Activated gamma-delta T cell (primary cell): Measurements from ENCODE around the gene FAIM2.
"Not testable (repeated sequence)": the region's sequence is repeated elsewhere in the genome, so short reads cannot be mapped to it uniquely, and the experiment has no call there.

Source experiments
- DNase-seq: peaks from one replicate; lab custom pipeline; 2025; lab: John Stamatoyannopoulos, UW

The FAIM2 gene

DNA sequence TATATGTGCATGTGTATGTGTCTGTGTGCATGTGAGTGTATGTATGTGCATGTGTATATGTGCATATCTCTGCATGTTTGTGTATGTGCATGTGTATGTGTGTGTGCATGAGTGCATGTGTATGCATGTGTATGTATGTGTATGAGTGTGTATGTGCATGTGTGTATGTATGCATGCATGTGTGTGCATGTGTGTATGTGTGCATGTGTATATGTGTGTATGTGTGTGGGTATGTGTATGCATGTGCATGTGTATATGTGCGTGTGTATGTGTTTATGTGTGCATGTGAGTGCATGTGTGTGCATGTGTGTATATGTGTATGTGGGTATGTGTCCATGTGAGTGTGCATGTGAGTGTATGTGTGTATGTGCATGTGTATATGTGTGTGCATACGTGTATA lies 24.6 kb downstream of the FAIM2 start:
- not testable (repeated sequence) for DNase-seq

DNA sequence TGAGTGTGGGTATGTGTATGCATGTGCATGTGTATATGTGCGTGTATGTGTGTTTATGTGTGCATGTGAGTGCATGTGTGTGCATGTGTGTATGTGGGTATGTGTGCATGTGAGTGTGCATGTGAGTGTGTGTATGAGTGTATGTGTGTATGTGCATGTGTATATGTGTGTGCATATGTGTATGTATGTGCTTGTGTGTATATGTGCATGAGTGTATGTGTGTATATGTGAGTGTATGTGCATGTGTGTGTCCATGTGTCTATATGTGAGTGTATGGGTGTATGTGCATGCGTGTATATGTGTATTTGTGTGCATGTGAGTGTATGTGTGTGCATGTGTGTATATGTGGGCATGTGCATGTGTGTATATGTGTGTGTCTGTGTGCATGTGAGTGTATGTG lies 25.7 kb downstream of the FAIM2 start:
- no peak for DNase-seq

DNA sequence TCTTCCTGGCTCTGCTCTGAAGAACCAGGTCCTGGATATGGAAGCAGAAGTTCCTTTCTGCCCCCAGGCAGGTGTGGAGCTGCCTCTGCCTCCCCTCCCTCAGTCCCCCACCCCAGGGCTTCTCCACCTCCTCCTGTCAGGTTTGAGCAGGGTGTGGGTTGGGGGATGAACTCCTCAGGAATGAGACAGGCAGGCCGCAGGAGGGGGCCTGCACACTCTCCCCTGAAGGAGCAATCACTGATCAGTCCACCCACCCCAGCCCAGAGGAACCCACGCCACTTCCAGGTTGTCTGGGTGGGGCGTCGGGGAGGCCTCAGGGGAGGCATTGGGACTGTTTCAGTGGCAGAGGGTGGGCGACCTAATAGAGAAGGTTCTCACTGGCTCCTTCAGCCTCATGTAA lies 26.6 kb downstream of the FAIM2 start:
- no peak for DNase-seq

DNA sequence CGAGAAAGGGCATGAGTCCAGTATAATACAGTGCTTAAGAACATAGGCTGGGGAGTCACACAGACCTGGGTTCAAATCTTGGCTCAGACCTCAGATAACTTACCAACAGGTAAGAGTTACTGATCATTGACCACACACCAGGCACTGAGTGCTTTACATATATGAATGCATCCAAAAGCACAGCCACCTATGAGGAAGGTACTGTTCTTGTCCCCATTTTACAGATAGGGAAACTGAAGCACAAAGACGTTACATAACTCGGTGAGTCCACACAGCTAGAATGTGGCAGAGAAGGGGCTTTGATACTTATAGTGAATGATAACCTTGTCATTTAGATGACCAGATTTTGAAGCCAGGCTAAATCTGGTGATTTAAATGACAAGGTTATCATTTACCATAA lies 27.6 kb downstream of the FAIM2 start:
- DNase-seq, result no peak

DNA sequence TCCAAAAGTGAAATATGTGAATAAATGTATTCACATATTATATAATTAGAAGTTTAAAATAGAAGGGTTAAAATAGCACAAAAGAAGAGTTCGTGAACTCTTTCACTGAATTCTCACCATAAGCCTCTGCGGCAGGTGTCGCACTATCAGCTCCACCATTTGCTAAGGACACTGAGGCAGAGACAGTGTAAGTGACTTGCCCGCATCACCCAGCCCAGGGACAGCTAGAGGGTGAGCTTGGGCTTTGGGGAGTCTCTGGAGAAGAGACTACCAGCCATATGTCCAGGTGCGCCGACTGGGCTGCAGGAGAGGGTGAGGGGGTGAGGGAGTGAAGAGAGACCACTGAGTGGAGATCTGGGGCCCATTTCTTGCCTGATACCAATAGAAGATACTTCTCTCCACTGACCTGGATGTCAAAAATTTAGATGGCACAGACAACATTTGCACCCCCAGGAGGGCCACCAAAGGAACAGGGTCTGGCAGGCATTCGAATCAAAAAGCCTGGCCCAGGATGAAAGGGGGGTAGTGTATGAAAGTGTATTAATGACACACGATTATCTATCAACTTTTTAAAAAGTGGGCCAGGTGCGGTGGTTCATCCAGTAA lies 28.5 kb downstream of the FAIM2 start:
- DNase-seq, result no peak

DNA sequence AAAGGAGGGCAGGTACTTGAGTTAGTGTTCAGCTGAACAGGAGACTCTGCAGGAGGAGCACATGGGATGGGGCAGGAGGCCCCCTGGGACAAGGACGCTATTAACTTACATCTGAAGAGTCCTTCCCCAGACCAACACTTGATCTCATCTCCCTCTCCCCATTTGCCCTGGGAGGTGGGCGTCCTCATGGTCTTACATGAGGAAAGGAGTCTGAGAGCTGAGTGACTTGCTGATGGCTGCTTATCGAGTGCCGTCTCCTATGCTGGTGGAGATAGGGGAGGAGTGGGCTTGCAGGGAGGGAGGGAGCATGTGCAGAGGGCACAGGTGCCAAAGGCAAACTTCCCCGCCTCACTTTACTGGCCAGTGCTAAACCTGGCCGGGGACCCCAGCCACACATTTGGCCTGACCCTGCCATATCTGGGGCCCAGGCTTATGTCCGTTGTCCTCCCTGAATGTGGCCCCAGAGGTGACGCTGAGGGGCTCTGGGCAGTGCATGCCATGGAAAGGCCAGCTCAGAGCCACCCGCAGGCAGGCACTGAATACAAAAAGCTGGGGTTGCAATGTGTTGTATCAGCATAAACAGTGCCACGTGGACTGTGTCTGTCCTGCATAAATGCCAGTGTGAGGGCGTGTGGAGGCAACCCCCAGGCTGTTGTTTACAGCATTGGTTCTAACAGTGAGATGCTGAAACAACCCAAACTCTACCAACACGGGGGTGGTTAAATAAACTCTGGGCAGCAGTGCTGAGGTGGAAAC lies 29.4 kb downstream of the FAIM2 start:
- DNase-seq, result no peak

DNA sequence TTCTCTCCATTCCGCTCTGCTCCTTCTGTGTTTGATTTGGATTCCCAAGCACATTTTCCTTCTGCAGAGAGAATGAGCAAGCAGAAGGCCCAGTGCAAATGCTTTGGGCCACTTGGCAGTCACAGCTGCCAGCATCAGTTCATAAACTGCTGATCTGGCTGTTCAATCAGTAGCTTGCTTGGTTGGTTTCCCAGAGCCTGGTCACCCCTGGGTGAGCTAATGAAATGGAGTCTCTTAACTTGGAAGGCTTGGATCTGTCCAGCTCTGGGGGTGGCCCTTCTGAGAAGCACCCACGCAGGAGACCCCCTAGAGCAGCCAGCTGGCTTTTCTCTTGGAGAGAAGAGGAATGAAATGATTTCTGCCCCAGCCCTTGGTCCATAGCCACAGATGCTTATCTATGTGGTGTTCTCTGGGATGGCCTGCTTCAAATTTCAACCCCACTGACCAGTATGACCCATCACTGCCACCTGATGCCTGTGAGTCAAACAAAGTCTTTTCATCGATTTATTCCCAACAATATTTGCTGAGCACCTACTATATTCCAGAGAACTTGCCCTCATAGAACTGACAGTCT lies 30.3 kb downstream of the FAIM2 start:
- no peak for DNase-seq

DNA sequence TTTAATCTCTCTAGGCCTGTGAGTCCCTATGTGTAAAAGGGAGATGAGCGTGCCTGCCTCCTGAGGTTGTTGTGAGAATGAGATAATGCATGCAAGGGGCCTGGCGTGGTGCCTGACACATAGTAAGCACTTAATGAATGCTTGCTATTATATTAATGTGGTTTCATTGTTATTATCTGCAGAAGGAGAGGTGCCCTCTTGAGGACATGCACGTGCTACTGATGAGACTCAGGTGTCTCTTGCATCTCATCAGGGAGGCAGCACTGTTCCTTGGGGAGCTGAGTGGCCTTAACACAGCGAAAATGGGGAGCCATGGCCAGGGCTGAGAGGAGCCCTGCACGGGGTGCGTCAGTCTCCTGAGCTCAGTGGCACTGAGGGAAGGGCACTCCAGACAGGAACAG lies 30.9 kb downstream of the FAIM2 start:
- no peak for DNase-seq

DNA sequence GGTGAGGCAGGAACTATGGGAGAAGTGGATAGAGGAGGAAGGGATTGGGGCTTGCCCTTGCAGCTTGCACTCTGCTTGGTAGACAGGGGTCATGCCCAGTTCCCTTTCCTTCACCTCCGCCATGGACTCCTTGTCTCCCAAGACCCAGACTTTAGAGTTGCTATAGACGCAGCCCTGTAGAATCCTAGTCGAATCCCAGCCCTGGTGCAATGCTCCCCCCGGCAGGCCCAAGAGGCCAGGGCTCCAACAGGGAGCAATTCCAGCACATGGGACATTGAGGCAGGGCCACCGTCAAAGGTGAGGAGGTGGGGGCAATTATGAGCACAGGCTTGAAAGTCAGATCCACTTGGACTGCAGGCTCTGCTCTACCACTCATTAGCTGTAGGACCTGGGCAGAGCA lies 31.3 kb downstream of the FAIM2 start:
- no peak for DNase-seq

DNA sequence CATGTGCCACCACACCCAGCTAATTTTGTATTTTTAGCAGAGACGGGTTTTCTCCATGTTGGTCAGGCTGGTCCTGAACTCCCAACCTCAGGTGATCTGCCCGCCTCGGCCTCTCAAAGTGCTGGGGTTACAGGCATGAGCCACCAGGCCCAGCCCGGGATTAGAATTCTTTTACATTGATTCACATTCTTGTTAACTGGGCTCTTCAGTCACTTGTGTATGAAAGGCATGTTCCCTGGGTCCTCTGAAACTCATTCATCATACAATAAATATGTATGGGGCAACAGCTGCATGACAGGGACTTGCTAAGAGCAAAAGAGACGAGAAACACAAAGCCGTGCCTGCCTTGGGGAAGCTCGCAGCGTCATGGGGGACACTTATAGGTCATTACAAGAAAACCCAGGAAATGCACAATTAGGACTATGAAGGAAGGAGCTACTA lies 31.9 kb downstream of the FAIM2 start:
- not testable (repeated sequence) for DNase-seq

DNA sequence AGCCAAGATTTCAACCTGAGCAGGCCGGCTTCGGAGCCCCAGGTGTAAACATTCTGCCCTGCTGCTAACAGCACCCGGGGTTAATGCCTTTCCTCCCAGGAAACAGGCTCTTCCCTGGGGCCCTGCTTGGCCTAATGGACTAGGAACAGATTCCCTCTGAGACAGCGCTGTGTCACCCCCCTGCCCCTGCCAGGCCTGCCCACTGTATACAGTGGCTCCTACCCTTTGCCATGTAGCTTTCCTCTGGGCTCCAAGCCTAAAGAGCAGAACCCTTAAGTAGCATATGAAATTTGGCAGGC lies 32.5 kb downstream of the FAIM2 start:
- DNase-seq, result no peak

DNA sequence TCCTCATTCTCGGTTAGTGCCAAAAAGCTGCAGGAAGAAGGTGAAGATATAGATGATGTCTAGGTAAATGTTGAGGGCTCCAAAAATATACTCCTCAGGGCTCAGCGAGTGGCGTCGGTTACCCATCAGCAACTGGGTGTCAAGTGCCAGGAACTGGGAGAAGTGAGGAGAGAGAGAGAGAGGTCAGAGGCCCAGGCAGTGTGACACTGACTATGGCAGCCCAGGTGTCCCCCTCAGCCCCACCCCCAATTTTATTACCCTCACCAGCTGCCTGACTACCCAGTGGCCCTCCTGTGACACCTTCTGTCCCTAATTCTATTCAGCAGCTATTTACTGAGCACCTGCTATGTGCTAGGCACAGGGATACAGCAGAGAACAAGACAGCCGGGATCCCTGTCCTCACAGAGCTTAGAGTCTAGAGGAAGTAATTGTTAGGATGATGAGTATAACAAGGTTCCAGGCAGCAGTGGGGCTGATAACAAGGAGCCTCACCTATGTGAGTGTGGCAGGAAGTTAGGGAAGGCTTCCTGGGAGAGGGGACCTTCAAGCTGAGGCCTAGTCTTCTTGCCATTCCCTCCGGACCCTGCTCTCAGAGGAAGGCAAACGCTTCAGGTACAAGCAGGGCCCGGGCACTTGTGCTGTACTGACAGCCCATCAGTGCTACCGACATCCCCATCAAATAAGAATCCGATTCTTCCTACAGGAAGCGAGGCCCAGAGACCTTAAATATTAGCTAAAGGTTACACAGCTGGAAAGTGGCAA lies 33.0 kb downstream of the FAIM2 start:
- DNase-seq, result no peak

DNA sequence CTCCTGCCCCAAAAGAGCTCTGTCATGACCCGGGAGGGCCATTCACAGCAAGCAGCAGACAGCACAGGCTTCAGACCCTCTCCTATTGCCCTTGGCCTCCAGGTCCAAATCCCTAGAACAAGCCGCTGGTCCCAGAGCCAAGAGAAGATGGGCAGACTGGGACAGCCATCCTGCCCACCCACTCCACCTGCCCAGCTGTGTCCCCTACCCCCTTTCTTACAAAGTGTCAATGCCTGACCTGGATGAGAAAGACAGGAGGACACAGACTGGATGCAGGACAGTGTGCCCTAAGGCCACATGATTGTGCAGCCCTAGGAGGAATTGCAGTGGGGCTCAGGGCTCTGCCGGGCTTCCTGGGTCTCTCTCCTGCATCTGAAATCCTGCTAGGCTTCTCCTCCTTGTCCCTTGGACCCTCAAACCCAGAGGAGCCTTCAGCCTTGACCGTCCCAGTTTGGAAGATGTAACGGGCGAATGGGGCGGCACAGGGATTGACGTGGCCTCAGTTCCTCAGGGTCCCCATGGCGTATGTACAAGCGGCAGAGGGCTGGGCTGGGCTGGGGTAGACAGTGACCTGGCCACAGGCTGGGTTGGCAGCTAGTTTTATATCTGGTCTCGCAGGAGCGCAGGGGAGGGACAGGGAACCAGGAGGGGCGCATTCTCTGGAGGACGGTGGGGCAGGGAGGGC lies 33.7 kb downstream of the FAIM2 start:
- no peak for DNase-seq

DNA sequence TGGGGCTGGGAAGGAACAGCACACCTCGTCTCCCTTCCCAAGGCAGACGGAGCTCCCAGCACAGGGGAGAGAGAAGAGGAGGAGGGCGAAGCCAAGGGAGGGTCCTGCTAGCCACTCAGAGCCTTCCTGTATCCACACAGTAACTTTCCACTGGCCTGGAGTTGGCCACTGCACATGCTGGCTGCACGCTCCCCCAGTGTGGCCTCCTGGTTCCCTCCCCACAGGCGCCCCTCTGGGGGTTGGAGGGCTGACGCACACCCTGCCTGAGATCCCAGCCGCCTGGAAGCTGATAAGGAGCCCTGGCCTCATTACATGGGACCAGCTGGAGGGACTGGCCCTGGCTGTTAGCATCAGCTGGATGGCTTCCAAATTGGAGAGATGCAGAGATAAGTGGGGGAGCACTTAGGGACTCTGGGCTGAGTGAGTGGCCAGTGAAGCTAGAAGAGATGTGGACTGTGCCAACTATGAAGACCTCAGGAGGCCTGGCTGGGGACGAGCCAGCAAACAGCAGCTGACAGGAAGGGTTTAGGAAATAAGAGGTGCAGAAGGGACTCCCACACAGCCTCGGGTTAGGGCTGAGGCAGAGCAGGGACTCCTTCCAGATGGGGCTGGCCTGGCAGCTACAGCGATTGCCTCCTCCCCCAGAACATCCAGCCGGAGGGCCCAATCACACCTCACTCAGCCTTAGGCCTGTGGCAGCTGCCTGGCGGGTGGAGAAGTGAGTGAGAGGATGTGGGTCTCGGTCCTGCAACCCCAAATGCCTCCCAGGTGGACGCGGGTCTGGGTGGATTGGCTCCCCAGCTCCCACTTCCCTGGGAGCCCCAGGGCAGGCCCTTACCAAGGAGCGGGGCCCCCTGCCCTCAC lies 34.5 kb downstream of the FAIM2 start:
- no peak for DNase-seq

DNA sequence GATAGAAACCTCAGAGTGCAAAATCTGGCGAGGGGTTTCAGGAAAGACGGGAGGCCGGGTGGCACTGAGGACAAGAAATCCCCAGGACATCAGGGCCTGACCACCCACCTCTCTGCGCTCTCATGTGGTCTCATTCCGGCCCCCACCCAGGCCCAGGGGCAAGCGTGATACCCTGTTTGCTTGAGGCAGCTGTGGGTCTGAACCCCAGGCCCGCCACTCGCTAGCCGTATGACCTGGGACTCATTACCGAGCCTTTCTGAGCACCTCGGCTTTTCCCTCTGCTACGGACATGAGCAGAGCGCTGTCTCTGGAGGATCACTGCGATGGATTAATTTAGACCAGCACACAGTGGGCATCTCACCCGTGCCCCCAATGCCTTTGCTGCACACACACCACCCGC lies 35.3 kb downstream of the FAIM2 start:
- no peak for DNase-seq

DNA sequence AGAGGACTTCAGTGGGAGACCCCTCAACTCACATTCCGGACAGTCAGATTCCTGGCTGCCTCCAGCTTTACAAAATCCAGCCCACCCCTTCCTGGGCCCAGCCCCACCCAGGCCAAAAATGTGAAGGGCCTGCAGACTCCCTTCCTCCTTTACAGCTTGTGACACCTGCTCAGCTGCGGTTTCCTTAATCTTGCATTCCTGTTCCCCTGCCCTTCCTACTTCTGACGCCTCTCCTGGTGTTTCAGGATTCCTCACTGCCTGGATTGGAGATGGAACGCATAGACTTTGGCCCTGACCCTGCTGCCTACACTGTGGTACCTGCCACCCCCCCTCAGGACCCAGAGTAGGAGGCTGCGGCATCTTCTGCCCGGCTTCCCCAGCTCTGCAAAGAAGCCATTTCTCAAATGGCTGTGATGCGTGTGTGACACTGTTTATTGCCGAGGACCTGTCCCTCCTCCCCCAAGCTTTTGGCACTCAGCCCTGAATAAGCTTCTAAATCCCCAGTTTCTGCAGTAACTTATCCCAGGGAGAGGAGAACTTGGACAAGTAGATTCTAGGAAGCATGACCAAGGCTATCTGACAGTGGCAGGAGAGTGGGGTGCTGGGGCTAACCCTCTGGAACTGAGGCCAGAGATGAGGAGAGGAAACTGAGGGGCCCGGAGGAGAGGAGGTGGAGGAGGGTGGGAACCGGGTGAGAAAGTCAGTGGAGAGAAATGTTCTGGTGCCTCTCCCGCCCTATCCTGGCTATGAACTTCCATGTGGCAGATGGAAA lies 35.9 kb downstream of the FAIM2 start:
- no peak for DNase-seq

DNA sequence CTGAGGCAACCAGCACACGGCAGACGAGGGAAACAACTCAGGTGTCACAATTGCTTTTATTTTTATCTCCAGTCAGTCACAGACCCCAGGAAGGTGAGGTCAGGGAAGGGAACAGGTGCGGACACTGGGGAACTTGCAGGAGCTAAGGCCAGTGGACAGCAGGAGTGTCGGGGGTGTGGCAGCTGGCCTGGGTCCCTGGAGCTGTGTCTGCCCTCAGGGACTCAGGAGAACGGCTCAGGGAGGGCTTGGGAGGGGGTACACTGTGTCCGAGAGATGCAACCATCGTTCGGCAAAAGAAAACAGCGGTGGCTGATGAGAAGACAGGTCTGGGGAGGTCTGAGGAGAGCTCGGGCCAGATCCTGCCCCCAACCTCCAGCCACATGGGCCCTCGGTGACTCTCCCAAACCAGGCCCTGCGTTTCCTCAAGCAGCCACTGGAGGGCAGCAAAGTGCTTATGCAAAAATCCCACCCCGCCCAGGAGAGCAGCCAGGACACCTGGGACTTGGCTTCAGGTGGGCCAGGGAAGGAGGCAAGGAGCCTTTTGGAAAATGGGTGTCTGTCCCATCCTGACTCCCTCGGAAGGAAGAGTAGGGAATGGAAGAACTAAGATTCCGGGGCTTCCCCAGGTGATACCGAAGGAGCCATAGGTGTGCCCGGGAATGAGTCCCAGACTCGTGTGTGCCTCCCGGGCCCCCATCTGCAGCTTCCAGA lies 36.7 kb downstream of the FAIM2 start:
- no peak for DNase-seq

DNA sequence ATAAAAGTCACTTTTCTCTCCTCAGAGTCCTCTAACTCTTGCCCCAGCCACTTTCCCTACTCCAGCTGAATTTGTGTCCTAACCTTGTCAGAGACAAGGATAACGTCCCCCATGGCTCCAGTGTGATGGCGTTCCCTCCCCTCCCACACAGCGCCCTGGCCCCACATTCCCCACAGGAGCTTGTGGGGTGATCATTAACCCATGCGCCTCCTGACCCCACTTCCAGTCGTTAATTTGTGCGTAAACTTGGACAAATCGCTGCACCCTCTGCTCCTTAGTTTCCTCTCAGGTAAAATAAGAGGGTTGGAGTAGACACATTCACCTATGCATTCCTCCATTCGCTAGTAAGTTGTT lies 37.9 kb downstream of the FAIM2 start:
- DNase-seq, result no peak

DNA sequence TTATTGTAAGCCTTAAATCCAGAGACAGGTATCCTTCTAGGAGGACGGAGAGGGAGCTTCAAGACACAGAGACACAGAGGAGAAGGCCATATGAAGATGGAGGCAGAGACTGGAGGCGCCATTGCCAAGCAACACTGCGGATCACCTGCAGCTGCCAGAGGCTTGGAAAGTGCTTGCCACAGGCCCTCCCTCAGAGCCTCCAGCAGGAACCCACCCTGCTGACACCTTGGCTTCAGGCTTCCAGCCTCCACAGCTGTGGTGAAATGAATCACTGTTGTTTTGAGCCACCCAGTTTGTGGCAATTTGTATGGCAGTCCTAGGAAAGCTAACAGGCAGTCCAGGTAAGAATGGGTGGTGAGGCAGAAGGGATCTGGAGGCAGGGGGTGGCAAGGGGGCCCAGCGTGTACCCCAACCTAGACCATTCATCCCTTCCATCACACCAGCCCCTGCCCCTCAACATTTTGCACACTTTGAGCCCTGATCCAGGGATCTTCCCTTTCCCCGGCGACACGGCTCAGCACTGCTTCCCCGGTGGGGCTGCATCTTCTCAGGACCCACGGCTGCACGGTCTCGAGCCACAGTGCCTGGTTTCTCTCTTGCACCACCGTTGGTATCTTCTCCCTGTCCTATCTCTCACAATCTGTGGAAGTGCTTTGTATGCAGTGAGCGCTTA lies 38.5 kb downstream of the FAIM2 start:
- no peak for DNase-seq

DNA sequence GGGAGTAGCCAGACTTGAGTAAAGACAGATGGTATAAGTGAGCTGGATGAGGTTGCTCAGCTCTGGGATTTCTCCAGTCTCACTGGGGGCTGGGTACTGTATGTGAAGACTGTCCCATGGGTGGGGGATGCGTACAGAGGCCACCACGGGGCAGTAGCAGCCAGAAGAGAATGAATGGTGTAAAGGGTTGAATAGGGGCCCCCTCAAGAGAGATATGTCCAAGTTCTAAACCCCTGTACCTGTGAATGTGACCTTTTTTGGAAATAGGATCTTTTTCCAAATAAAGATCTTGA lies 39.0 kb downstream of the FAIM2 start:
- no peak for DNase-seq
